H1 (cell line): Measurements from ENCODE around the gene POLN. TPM values are rescaled to one million over a fixed set of nuclear protein-coding genes. Genes with fewer than 3 reads are reported as not detected.

Source experiments
- BRCA1 ChIP-seq: IDR thresholded peaks from 2 replicates; pipeline ENCODE4 v1.6.1; 2012; ENCODE audit warnings: low read depth, low read length, improper control_type of control experiment
- SAP30 ChIP-seq: fragments of 300-600 bp; sonication (generic); IDR thresholded peaks from 2 replicates; pipeline ENCODE4 v1.7.1; 2012; ENCODE audit warnings: low read length, moderate library complexity, mild to moderate bottlenecking, inconsistent platforms; ENCODE audit not compliant: insufficient read depth, insufficient replicate concordance
- SRF ChIP-seq: IDR thresholded peaks from 2 replicates; pipeline ENCODE4 v1.6.1; 2011; ENCODE audit warnings: mild to moderate bottlenecking, low read depth, low read length, moderate library complexity
- TAF1 ChIP-seq: IDR thresholded peaks from 2 replicates; pipeline ENCODE4 v1.6.1; 2011; ENCODE audit warnings: mild to moderate bottlenecking, low read depth, low read length
- polyA plus RNA-seq, 7 experiments: library from polyadenylated mRNA; depleted of rRNA in 3 of 7; stranded (reverse) in 5 of 7; unstranded in 2 of 7; fragments of >200 nt in 5 of 7; fragments of 200-250 nt in 2 of 7; gene quantifications; 1 replicate in 5 of 7; 2 replicates in 1 of 7; 4 replicates in 1 of 7; pipeline versions ENCODE4 v1.2.1 to v1.2.3, GENCODE V29; 2011 to 2013; ENCODE audit warnings: missing spikeins in 2 of 7, mixed read lengths in 2 of 7
- total RNA-seq: library from RNA; stranded (reverse); fragmentation: NEBNext Ultra II Directional; extraction: Animal tissue kit (Norgen Biotek cat#: 25700); gene quantifications from 2 replicates; pipeline ENCODE4 v1.2.1, GENCODE V29; 2021

POLN gene
- total and polyA plus RNA-seq, 2 of the 8 experiments (the other 6 are each of a cell fraction or from before 2014, with no cell fraction given): 0.98 to 1.5 TPM

DNA sequence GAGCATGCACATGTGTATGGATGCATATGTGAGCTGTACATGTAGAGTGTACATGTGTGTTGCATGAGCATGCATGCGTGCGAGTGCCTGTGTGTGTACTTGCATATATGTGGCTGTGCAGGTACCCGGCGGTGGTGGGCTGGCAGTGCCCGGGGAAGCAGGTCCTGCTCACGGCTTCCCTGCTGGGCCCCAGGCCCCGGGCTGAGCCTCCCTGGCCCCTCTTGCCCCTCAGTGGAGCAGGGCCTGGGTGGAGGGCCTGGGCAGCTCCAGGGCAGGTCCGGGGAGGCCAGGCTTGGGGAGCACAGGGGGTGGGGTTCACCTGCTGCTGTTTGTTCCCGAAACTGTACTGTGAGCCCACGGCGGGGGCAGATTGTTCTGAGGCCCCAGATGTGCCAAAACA, 173.4 kb downstream of the POLN start (continued):
- TF ChIP-seq SAP30 (no peak), TAF1 (no peak), BRCA1 (no peak), SRF (no peak)
